ENCODE results near the gene WRAP73. TPM values are rescaled to one million over a fixed set of nuclear protein-coding genes. Genes with fewer than 3 reads are reported as not detected.

Gene WRAP73
- total RNA-seq, 1 experiment from 2014 or later, result 51.4 TPM

GRCh38 chr1:3642919-3643675 is 6.8 kb downstream of the WRAP73 start:
- no peak overlapping the region for H3K4me3 ChIP-seq (replicated peaks in 1 of 2; ENCODE audit: low read depth in 1 of 2, low read length in 2 of 2)
- no peak overlapping the region for H3K4me2 ChIP-seq (ENCODE audit: low read length)
- H3K27me3 ChIP-seq (ENCODE audit: insufficient read depth, low read length), result no peaks in the 10 kb centered on the region
- H3K9ac ChIP-seq (ENCODE audit: low read length), result no peak overlapping the region
- no TSS peak for BruUV-seq (replicated peaks)
- intact Hi-C loops (cut with micrococcal nuclease), result no loop called here
- H4K20me1 ChIP-seq (ENCODE audit: insufficient read depth), result no peaks in the 10 kb centered on the region
- no peaks in the 10 kb centered on the region for H3K9me3 ChIP-seq (ENCODE audit: control insufficient read depth in 1 of 2, insufficient read depth in 1 of 2, low read depth in 1 of 2, low read length in 2 of 2)
- H3K79me2 ChIP-seq (ENCODE audit: insufficient read depth, low read length), result peaks cover 8% of the 10 kb centered on the region; the same call in 1 of the 2 replicates
- POLR2A ChIA-PET, result no interaction called here
- RAD21 ChIA-PET (ENCODE audit: low non-redundant PET in 1 of 2, low total read pairs in 2 of 2, uncharacterized antibody in 2 of 2, unreplicated experiment in 2 of 2), result no interaction called here
- H2AFZ ChIP-seq (ENCODE audit: low read depth, low read length, poor library complexity, severe bottlenecking), result no peak overlapping the region
- ATAC-seq, result no peak; the same call in 1 of the 2 replicates
- TF ChIP-seq ZNF274 (IDR thresholded peaks at IDR 0.05; ENCODE audit: low read depth, low read length) (no peak), TCF7L2 (IDR thresholded peaks at IDR 0.05; ENCODE audit: borderline replicate concordance, extremely low read depth, insufficient read depth, insufficient read length) (no peak), EZH2phosphoT487 (IDR thresholded peaks at IDR 0.05; ENCODE audit: borderline replicate concordance) (no peak), SP1 (IDR thresholded peaks at IDR 0.05; ENCODE audit: low read depth) (no peak), SRF (IDR thresholded peaks at IDR 0.05; ENCODE audit: low read depth) (no peak), CTCF (IDR thresholded peaks at IDR 0.05 in 2 of 3, conservative IDR thresholded peaks at IDR 0.05 in 1 of 3; ENCODE audit: borderline replicate concordance in 1 of 3, insufficient read depth in 1 of 3, low read depth in 2 of 3, low read length in 2 of 3) (no peak), REST (IDR thresholded peaks at IDR 0.05; ENCODE audit: low read depth) (no peak), ELF1 (IDR thresholded peaks at IDR 0.05; ENCODE audit: borderline replicate concordance, low read depth) (no peak), ZBTB33 (IDR thresholded peaks at IDR 0.05; ENCODE audit: extremely low read depth, insufficient replicate concordance, low read length) (no peak), POLR2AphosphoS5 (IDR thresholded peaks at IDR 0.05; ENCODE audit: low read depth, low read length) (no peak), CBX3 (IDR thresholded peaks at IDR 0.05; ENCODE audit: low read depth) (no peak), JUND (IDR thresholded peaks at IDR 0.05) (no peak)
- no peaks in the 10 kb centered on the region for H3K4me1 ChIP-seq (ENCODE audit: control insufficient read depth in 1 of 2, insufficient read depth in 2 of 2, low read length in 2 of 2)
- H3K9me2 ChIP-seq (ENCODE audit: insufficient read depth), result no peaks in the 10 kb centered on the region
- H3K27ac ChIP-seq (ENCODE audit: low read depth, low read length), result no peak overlapping the region
- CTCF ChIA-PET, result no interaction called here
- H3K36me3 ChIP-seq (ENCODE audit: control insufficient read depth in 1 of 2, insufficient read depth in 2 of 2, low read length in 2 of 2), result peaks cover 21 to 29% of the 10 kb centered on the region in 2 experiments; a peak in 3 of 4 replicates
- no peak for DNase-seq (ENCODE audit: low read depth, low spot score)
